CD14-positive monocyte (primary cell): Measurements from ENCODE around the gene OR51A7. TPM values are rescaled to one million over a fixed set of nuclear protein-coding genes. Genes with fewer than 3 reads are reported as not detected.

Experiments used
- DNase-seq, 3 donors: peaks; one replicate each; pipeline ENCODE4 v3.0.0-alpha.2; 2011 to 2022
- H2AFZ ChIP-seq: 2 replicates; pipeline ENCODE4 v1.6.0; 2012; ENCODE audit warnings: mild to moderate bottlenecking, low read depth, low read length, inconsistent platforms; ENCODE audit not compliant: insufficient read depth, poor library complexity, severe bottlenecking
- H3K27ac ChIP-seq, 2 donors: 1 replicate in 1 of 2; 2 replicates in 1 of 2; pipeline ENCODE4 v1.5.1; 2012 to 2013; ENCODE audit warnings: low read length in 2 of 2, control low read depth in 1 of 2, inconsistent platforms in 1 of 2, low read depth in 1 of 2, mild to moderate bottlenecking in 1 of 2
- H3K27me3 ChIP-seq, 2 donors: one replicate each; pipeline versions ENCODE4 v1.6.0 to v1.6.1; 2011 to 2013; ENCODE audit warnings: low read length in 2 of 2; ENCODE audit not compliant: control insufficient read depth in 2 of 2, insufficient read depth in 2 of 2
- H3K36me3 ChIP-seq, 2 donors: replicated peaks in 1 of 2; 1 replicate in 1 of 2; 2 replicates in 1 of 2; pipeline versions ENCODE4 v1.5.1 to v1.6.1; 2012 to 2013; ENCODE audit warnings: low read length in 2 of 2, control low read depth in 1 of 2, inconsistent platforms in 1 of 2, mild to moderate bottlenecking in 1 of 2; ENCODE audit not compliant: insufficient read depth in 2 of 2, control insufficient read depth in 1 of 2
- H3K4me1 ChIP-seq, 2 donors: 1 replicate in 1 of 2; 2 replicates in 1 of 2; pipeline versions ENCODE4 v1.5.1 to v1.6.1; 2012 to 2013; ENCODE audit warnings: low read length in 2 of 2, control low read depth in 1 of 2, inconsistent platforms in 1 of 2, mild to moderate bottlenecking in 1 of 2, moderate library complexity in 1 of 2; ENCODE audit not compliant: insufficient read depth in 2 of 2, control insufficient read depth in 1 of 2
- H3K4me2 ChIP-seq: replicated peaks from 2 replicates; pipeline ENCODE3; 2012; ENCODE audit warnings: low read length, moderate library complexity, mild to moderate bottlenecking; ENCODE audit not compliant: poor library complexity, severe bottlenecking; ENCODE audit errors: extremely low read depth
- H3K4me3 ChIP-seq, 3 experiments: fragments of 200-600 bp in 1 of 3; sonication (generic) in 1 of 3; replicated peaks in 1 of 3; 1 replicate in 2 of 3; 2 replicates in 1 of 3; pipeline ENCODE4 v1.5.1; 2011 to 2013; ENCODE audit warnings: low read length in 3 of 3, mild to moderate bottlenecking in 3 of 3, control low read depth in 2 of 3, low read depth in 2 of 3, inconsistent platforms in 1 of 3, moderate library complexity in 1 of 3
- H3K79me2 ChIP-seq: 2 replicates; pipeline ENCODE4 v1.6.0; 2012; ENCODE audit warnings: mild to moderate bottlenecking, control low read depth, inconsistent platforms, low read length, moderate library complexity; ENCODE audit not compliant: insufficient read depth
- H3K9ac ChIP-seq: 2 replicates; pipeline ENCODE4 v1.6.0; 2017; ENCODE audit warnings: low read length, mild to moderate bottlenecking; ENCODE audit not compliant: insufficient read depth, poor library complexity, severe bottlenecking
- H3K9me3 ChIP-seq, 2 donors: replicated peaks in 1 of 2; 1 replicate in 1 of 2; 2 replicates in 1 of 2; pipeline versions ENCODE4 v1.5.1 to v1.6.1; 2012 to 2013; ENCODE audit warnings: low read length in 2 of 2, control low read depth in 1 of 2; ENCODE audit not compliant: control insufficient read depth in 1 of 2, insufficient read depth in 1 of 2
- H4K20me1 ChIP-seq: 2 replicates; pipeline ENCODE4 v1.6.0; 2012; ENCODE audit warnings: mild to moderate bottlenecking, low read length, control low read depth, moderate library complexity; ENCODE audit not compliant: insufficient read depth
- H3K27ac Mint-ChIP-seq, 7 donors: one replicate each; pipeline ENCODE4 v1.8.0; 2020; ENCODE audit warnings: mild to moderate bottlenecking in 7 of 7, mixed read lengths in 7 of 7, moderate library complexity in 6 of 7, inconsistent platforms in 2 of 7
- H3K27me3 Mint-ChIP-seq, 3 donors: one replicate each; pipeline ENCODE4 v1.8.0; 2021 to 2022; ENCODE audit warnings: low read depth in 3 of 3, mild to moderate bottlenecking in 3 of 3, mixed read lengths in 3 of 3, moderate library complexity in 3 of 3, inconsistent platforms in 1 of 3
- H3K36me3 Mint-ChIP-seq, 2 donors: one replicate each; pipeline ENCODE4 v1.8.0; 2020; ENCODE audit warnings: mixed read lengths in 2 of 2, inconsistent platforms in 1 of 2, mild to moderate bottlenecking in 1 of 2
- H3K4me1 Mint-ChIP-seq: one replicate; pipeline ENCODE4 v1.8.0; 2020; ENCODE audit warnings: mild to moderate bottlenecking, mixed read lengths
- H3K4me3 Mint-ChIP-seq, 2 donors: one replicate each; pipeline ENCODE4 v1.8.0; 2020; ENCODE audit warnings: mild to moderate bottlenecking in 2 of 2, mixed read lengths in 2 of 2, moderate library complexity in 1 of 2
- H3K9me3 Mint-ChIP-seq, 7 donors: one replicate each; pipeline ENCODE4 v1.8.0; 2020 to 2022; ENCODE audit warnings: mixed read lengths in 7 of 7, mild to moderate bottlenecking in 6 of 7, moderate library complexity in 6 of 7, inconsistent platforms in 2 of 7
- WGBS: methylation state at CpG from one replicate; pipeline ENCODE4 v1.1.5; 2013; ENCODE audit warnings: missing lambda C conversion rate; ENCODE audit not compliant: insufficient coverage; 5-methylcytosine and 5-hydroxymethylcytosine counted together
- intact Hi-C, 2 donors: fragments of 100-400 bp; cut with micrococcal nuclease; formaldehyde crosslinking; loops; one replicate each; pipeline versions ENCODE4 v1.15.0 to v1.15.1; 2023
- polyA plus RNA-seq, 3 donors: library from polyadenylated mRNA; depleted of rRNA in 1 of 3; unstranded in 2 of 3; stranded (reverse) in 1 of 3; fragments of 300-500 nt in 2 of 3; fragments of >200 nt in 1 of 3; fragmentation: Illumina TruSeq in 2 of 3; gene quantifications; 1 replicate in 2 of 3; 2 replicates in 1 of 3; pipeline ENCODE4 v1.2.3, GENCODE V29; 2012 to 2021
- TF ChIP-seq, protein P1 (sequence below): fragments of 200-600 bp; IDR thresholded peaks from one replicate; pipeline ENCODE4 v1.8.0; 2022; ENCODE audit warnings: antibody characterized with exemption, mild to moderate bottlenecking

OR51A7 gene
- polyA plus RNA-seq, 3 donors: not detected

DNA sequence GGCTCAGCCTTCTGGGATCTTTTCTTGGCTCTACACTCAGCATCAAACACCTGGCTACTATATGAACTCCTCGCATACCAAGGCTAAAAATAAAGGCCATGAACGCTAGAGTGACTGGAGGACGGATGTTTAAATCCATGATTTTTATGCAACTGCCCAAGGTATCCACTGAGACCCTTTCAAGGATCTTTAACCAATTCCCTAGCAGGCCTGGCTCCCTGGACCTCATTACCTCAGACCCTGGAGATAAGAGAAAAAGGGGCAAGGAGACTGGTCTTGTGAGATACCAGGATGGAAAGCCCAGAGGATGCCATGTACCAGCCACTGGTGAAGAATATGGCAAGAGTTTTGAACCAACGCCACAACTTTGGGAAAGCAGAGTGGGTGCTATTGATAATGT is 15.7 kb downstream of the OR51A7 start, which contains the start of gene OR51G2:
Gene OR51G2, minus strand, starts transcription at position 101 of the 400 bp plus-strand sequence. CDS start 3,687 bp downstream, outside the sequence.
- Mint-ChIP-seq H3K4me1 (no peaks in the 10 kb centered on the region), H3K27me3 (peaks cover 2% of the 10 kb centered on the region in 3 donors), H3K27ac (no peak within 1 kb of the TSS), H3K36me3 (no peaks in the 10 kb centered on the region), H3K4me3 (no peak within 1 kb of the TSS), H3K9me3 (peaks cover 0 to 2% (median 1%) of the 10 kb centered on the region in 7 donors)
- no peaks in the 10 kb centered on the region for H3K27me3 ChIP-seq
- no peak within 1 kb of the TSS for H3K27ac ChIP-seq
- TF ChIP-seq, protein P1, sequence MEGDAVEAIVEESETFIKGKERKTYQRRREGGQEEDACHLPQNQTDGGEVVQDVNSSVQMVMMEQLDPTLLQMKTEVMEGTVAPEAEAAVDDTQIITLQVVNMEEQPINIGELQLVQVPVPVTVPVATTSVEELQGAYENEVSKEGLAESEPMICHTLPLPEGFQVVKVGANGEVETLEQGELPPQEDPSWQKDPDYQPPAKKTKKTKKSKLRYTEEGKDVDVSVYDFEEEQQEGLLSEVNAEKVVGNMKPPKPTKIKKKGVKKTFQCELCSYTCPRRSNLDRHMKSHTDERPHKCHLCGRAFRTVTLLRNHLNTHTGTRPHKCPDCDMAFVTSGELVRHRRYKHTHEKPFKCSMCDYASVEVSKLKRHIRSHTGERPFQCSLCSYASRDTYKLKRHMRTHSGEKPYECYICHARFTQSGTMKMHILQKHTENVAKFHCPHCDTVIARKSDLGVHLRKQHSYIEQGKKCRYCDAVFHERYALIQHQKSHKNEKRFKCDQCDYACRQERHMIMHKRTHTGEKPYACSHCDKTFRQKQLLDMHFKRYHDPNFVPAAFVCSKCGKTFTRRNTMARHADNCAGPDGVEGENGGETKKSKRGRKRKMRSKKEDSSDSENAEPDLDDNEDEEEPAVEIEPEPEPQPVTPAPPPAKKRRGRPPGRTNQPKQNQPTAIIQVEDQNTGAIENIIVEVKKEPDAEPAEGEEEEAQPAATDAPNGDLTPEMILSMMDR: no peak
- H3K4me3 ChIP-seq: no peak within 1 kb of the TSS
- no peak within 1 kb of the TSS for H3K9ac ChIP-seq
- no peaks in the 10 kb centered on the region for H3K4me1 ChIP-seq
- no peak for DNase-seq
- no peak within 1 kb of the TSS for H3K4me2 ChIP-seq
- H3K36me3 ChIP-seq: no peaks in the 10 kb centered on the region
- H3K79me2 ChIP-seq: no peaks in the 10 kb centered on the region
- no peaks in the 10 kb centered on the region for H4K20me1 ChIP-seq
- 92% methylated on average over 2 of the region's 4 CpGs for WGBS
- H3K9me3 ChIP-seq: peaks cover 0 to 5% of the 10 kb centered on the region in 2 donors
- H2AFZ ChIP-seq: no peak within 1 kb of the TSS
- intact Hi-C loops: no loop called here

DNA sequence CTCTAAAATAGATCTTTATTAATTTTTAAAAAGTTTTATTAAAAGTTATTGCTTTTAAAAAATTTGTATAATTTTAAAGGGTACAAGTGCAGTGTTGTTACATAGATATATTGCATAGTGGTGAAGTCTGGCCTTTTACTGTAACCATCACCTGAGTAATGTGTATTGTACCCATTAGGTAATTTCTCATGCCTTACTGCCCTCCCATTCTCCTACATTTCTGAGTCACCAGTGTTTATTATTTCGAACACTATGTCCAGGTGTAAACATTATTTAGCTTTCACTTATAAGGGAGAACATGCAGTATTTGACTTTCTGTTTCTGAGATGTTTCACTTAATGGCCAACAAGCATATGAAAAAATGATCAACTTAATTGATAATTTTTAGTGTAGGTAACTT is 18.2 kb downstream of the OR51A7 start:
- Histone ChIP-seq H3K4me3 (no peak overlapping the region), H3K27me3 (no peaks in the 10 kb centered on the region), H3K4me2 (no peak overlapping the region), H3K9me3 (no peaks in the 10 kb centered on the region), H3K36me3 (no peaks in the 10 kb centered on the region), H4K20me1 (no peaks in the 10 kb centered on the region), H3K27ac (no peak overlapping the region), H2AFZ (no peak overlapping the region), H3K4me1 (no peaks in the 10 kb centered on the region), H3K9ac (no peak overlapping the region), H3K79me2 (no peaks in the 10 kb centered on the region)
- TF ChIP-seq, protein P1: no peak
- H3K4me3 Mint-ChIP-seq: no peak overlapping the region
- intact Hi-C loops: no loop called here
- H3K9me3 Mint-ChIP-seq: peaks cover 0 to 2% (median 0%) of the 10 kb centered on the region in 7 donors
- no peaks in the 10 kb centered on the region for H3K36me3 Mint-ChIP-seq
- H3K27ac Mint-ChIP-seq: no peak overlapping the region
- H3K4me1 Mint-ChIP-seq: no peaks in the 10 kb centered on the region
- no peak for DNase-seq
- peaks cover 0 to 2% (median 2%) of the 10 kb centered on the region in 3 donors for H3K27me3 Mint-ChIP-seq
- no CpG with 5 or more reads among the region's 1 CpG for WGBS
